Panc1 (cell line): ENCODE data around the gene JMJD1C. TPM values are rescaled to one million over a fixed set of nuclear protein-coding genes. Genes with fewer than 3 reads are reported as not detected.

Experiments
- ATAC-seq: fragments of 200-7000 bp; cut with Tn5 transposase; 2 replicates; pipeline ENCODE4 v1.9.1; 2020; ENCODE audit warnings: mild to moderate bottlenecking, moderate library complexity
- BruUV-seq: library from RNA; stranded (reverse); fragments of 400-500 nt; replicated peaks from 2 replicates; lab custom pipeline; 2021; lab: Mats Ljungman, UMichigan
- CTCF ChIA-PET: fragments of 300-600 bp; sonication (Branson Sonifier 250); formaldehyde crosslinking; loops from one replicate; lab custom pipeline; 2022; ENCODE audit warnings: antibody characterized with exemption; lab: Charles Lee
- POLR2A ChIA-PET: fragments of 300-600 bp; sonication (Branson Sonifier 250); formaldehyde crosslinking; loops from one replicate; lab custom pipeline; 2022; ENCODE audit warnings: antibody characterized with exemption; lab: Charles Lee
- DNase-seq: peaks from one replicate; pipeline ENCODE4 v3.0.0-alpha.2; 2010; ENCODE audit warnings: low read depth, low spot score
- H3K27ac ChIP-seq: 2 replicates; pipeline ENCODE4 v1.5.1; 2011; ENCODE audit warnings: mild to moderate bottlenecking, low read length, inconsistent platforms
- H3K27me3 ChIP-seq: fragments of 200-500 bp; sonication (Bioruptor generic); 2 replicates; pipeline ENCODE4 v1.6.0; 2014; ENCODE audit warnings: low read length, inconsistent platforms; ENCODE audit not compliant: control insufficient read depth, insufficient read depth
- H3K36me3 ChIP-seq: fragments of 200-500 bp; sonication (Bioruptor generic); 2 replicates; pipeline ENCODE4 v1.5.1; 2014; ENCODE audit warnings: inconsistent platforms, mild to moderate bottlenecking, low read length, moderate library complexity; ENCODE audit not compliant: control insufficient read depth, insufficient read depth
- H3K4me1 ChIP-seq: 2 replicates; pipeline ENCODE4 v1.5.1; 2011; ENCODE audit warnings: inconsistent platforms, mild to moderate bottlenecking, low read length, moderate library complexity; ENCODE audit not compliant: control insufficient read depth, insufficient read depth
- H3K4me3 ChIP-seq, 2 experiments: 2 replicates each; pipeline ENCODE4 v1.5.1; 2011 to 2012; ENCODE audit warnings: low read depth in 2 of 2, low read length in 2 of 2, mild to moderate bottlenecking in 2 of 2, inconsistent platforms in 1 of 2, moderate library complexity in 1 of 2
- H3K9me3 ChIP-seq: fragments of 200-500 bp; sonication (Bioruptor generic); 2 replicates; pipeline ENCODE4 v1.5.1; 2014; ENCODE audit warnings: low read depth, mild to moderate bottlenecking, inconsistent platforms, low read length, moderate library complexity; ENCODE audit not compliant: control insufficient read depth, insufficient read depth
- CTCF ChIP-seq: fragments of 450-650 bp; IDR thresholded peaks from 2 replicates; pipeline ENCODE4 v1.5.1; 2017; ENCODE audit warnings: mild to moderate bottlenecking
- POLR2AphosphoS5 ChIP-seq: IDR thresholded peaks from 2 replicates; pipeline ENCODE4 v1.6.1; 2012; ENCODE audit warnings: mild to moderate bottlenecking, low read depth, low read length, moderate library complexity
- REST ChIP-seq, 2 experiments: IDR thresholded peaks; 2 replicates each; pipeline ENCODE4 v1.6.1; 2011 to 2012; ENCODE audit warnings: low read depth in 2 of 2, control low read depth in 1 of 2, low read length in 1 of 2, mild to moderate bottlenecking in 1 of 2, moderate library complexity in 1 of 2; ENCODE audit not compliant: insufficient read depth in 1 of 2
- SIN3A ChIP-seq: IDR thresholded peaks from 2 replicates; pipeline ENCODE4 v1.6.1; 2012; ENCODE audit warnings: low read depth, mild to moderate bottlenecking, low read length, moderate library complexity, borderline replicate concordance; ENCODE audit not compliant: insufficient read depth
- TCF7L2 ChIP-seq: IDR thresholded peaks from 2 replicates; pipeline ENCODE4 v1.6.1; 2011; ENCODE audit warnings: mild to moderate bottlenecking, low read depth, low read length, inconsistent platforms
- in situ Hi-C: cut with HindIII; loops from 2 replicates; pipeline ENCODE4 v1.10.0; 2016; ENCODE audit warnings: low sequenced_read_pairs, low pct_unique_long_range_greater_than_20kb
- intact Hi-C: fragments of 100-400 bp; cut with micrococcal nuclease; formaldehyde crosslinking; loops from one replicate; pipeline ENCODE4 v1.10.0; 2022; ENCODE audit not compliant: unreplicated experiment
- total RNA-seq: library from RNA; stranded (reverse); gene quantifications from one replicate; pipeline ENCODE4 v1.2.1, GENCODE V29; 2021; ENCODE audit not compliant: unreplicated experiment

Gene JMJD1C
- total RNA-seq, 1 experiment from 2014 or later, result 88.3 TPM

- TF ChIP-seq REST (IDR thresholded peaks at IDR 0.05; ENCODE audit: insufficient read depth in 1 of 2, low read depth in 2 of 2, low read length in 1 of 2) (no peak), SIN3A (no peak), CTCF (no peak), POLR2AphosphoS5 (no peak), TCF7L2 (no peak)
- H3K9me3 ChIP-seq, result no peaks in the 10 kb centered on the region
- ATAC-seq (no peak), DNase-seq (no peak)
- H3K4me3 ChIP-seq, result no peak overlapping the region
- CTCF ChIA-PET, result no interaction called here
- no peaks in the 10 kb centered on the region for H3K4me1 ChIP-seq
- intact Hi-C loops, result no loop called here
- in situ Hi-C loops, result no loop called here
- no peak overlapping the region for H3K27ac ChIP-seq
- POLR2A ChIA-PET, result interaction anchor here (0.7 kb wide), 1 partner anchor 58 kb away, joined by 4 read pairs; no protein-coding TSS in a partner anchor
- H3K36me3 ChIP-seq, result no peaks in the 10 kb centered on the region
- BruUV-seq, result no TSS peak
- no peaks in the 10 kb centered on the region for H3K27me3 ChIP-seq
Measured at GRCh38 chr10:63143987-63144386, 321.8 kb downstream of the JMJD1C start.

- ChIA-PET CTCF (no interaction called here), POLR2A (no interaction called here)
- TF ChIP-seq TCF7L2, result no peak
- no peak for TF ChIP-seq CTCF
- no peak for TF ChIP-seq SIN3A
- no peak for TF ChIP-seq POLR2AphosphoS5
- TF ChIP-seq REST (IDR thresholded peaks at IDR 0.05; ENCODE audit: insufficient read depth in 1 of 2, low read depth in 2 of 2, low read length in 1 of 2), result no peak
- intact Hi-C loops, result no loop called here
- Histone ChIP-seq H3K36me3 (no peaks in the 10 kb centered on the region), H3K4me3 (no peak overlapping the region), H3K4me1 (0 out of 2 replicates have a peak, but pooled peaks cover 2% of the 10 kb centered on the region), H3K27ac (no peak overlapping the region), H3K27me3 (no peaks in the 10 kb centered on the region), H3K9me3 (no peaks in the 10 kb centered on the region)
- BruUV-seq, result no TSS peak
- in situ Hi-C loops, result no loop called here
- DNase-seq, result no peak
- no peak for ATAC-seq
Measured at GRCh38 chr10:63142136-63142535, 323.6 kb downstream of the JMJD1C start.
